Panc1 (cell line): ENCODE measurements around the gene TACR1. TPM values are rescaled to one million over a fixed set of nuclear protein-coding genes. Genes with fewer than 3 reads are reported as not detected.

ENCODE experiments used
- ATAC-seq: fragments of 200-7000 bp; cut with Tn5 transposase; 2 replicates; pipeline ENCODE4 v1.9.1; 2020; ENCODE audit warnings: mild to moderate bottlenecking, moderate library complexity
- BruUV-seq: library from RNA; stranded (reverse); fragments of 400-500 nt; replicated peaks from 2 replicates; lab custom pipeline; 2021; lab: Mats Ljungman, UMichigan
- CTCF ChIA-PET: fragments of 300-600 bp; sonication (Branson Sonifier 250); formaldehyde crosslinking; loops from one replicate; lab custom pipeline; 2022; ENCODE audit warnings: antibody characterized with exemption; lab: Charles Lee
- POLR2A ChIA-PET: fragments of 300-600 bp; sonication (Branson Sonifier 250); formaldehyde crosslinking; loops from one replicate; lab custom pipeline; 2022; ENCODE audit warnings: antibody characterized with exemption; lab: Charles Lee
- DNase-seq: peaks from one replicate; pipeline ENCODE4 v3.0.0-alpha.2; 2010; ENCODE audit warnings: low read depth, low spot score
- H3K27ac ChIP-seq: 2 replicates; pipeline ENCODE4 v1.5.1; 2011; ENCODE audit warnings: mild to moderate bottlenecking, low read length, inconsistent platforms
- H3K27me3 ChIP-seq: fragments of 200-500 bp; sonication (Bioruptor generic); 2 replicates; pipeline ENCODE4 v1.6.0; 2014; ENCODE audit warnings: low read length, inconsistent platforms; ENCODE audit not compliant: control insufficient read depth, insufficient read depth
- H3K36me3 ChIP-seq: fragments of 200-500 bp; sonication (Bioruptor generic); 2 replicates; pipeline ENCODE4 v1.5.1; 2014; ENCODE audit warnings: inconsistent platforms, mild to moderate bottlenecking, low read length, moderate library complexity; ENCODE audit not compliant: control insufficient read depth, insufficient read depth
- H3K4me1 ChIP-seq: 2 replicates; pipeline ENCODE4 v1.5.1; 2011; ENCODE audit warnings: inconsistent platforms, mild to moderate bottlenecking, low read length, moderate library complexity; ENCODE audit not compliant: control insufficient read depth, insufficient read depth
- H3K4me3 ChIP-seq, 2 experiments: 2 replicates each; pipeline ENCODE4 v1.5.1; 2011 to 2012; ENCODE audit warnings: low read depth in 2 of 2, low read length in 2 of 2, mild to moderate bottlenecking in 2 of 2, inconsistent platforms in 1 of 2, moderate library complexity in 1 of 2
- H3K9me3 ChIP-seq: fragments of 200-500 bp; sonication (Bioruptor generic); 2 replicates; pipeline ENCODE4 v1.5.1; 2014; ENCODE audit warnings: low read depth, mild to moderate bottlenecking, inconsistent platforms, low read length, moderate library complexity; ENCODE audit not compliant: control insufficient read depth, insufficient read depth
- POLR2AphosphoS5 ChIP-seq: IDR thresholded peaks from 2 replicates; pipeline ENCODE4 v1.6.1; 2012; ENCODE audit warnings: mild to moderate bottlenecking, low read depth, low read length, moderate library complexity
- SIN3A ChIP-seq: IDR thresholded peaks from 2 replicates; pipeline ENCODE4 v1.6.1; 2012; ENCODE audit warnings: low read depth, mild to moderate bottlenecking, low read length, moderate library complexity, borderline replicate concordance; ENCODE audit not compliant: insufficient read depth
- TCF7L2 ChIP-seq: IDR thresholded peaks from 2 replicates; pipeline ENCODE4 v1.6.1; 2011; ENCODE audit warnings: mild to moderate bottlenecking, low read depth, low read length, inconsistent platforms
- in situ Hi-C: cut with HindIII; loops from 2 replicates; pipeline ENCODE4 v1.10.0; 2016; ENCODE audit warnings: low sequenced_read_pairs, low pct_unique_long_range_greater_than_20kb
- intact Hi-C: fragments of 100-400 bp; cut with micrococcal nuclease; formaldehyde crosslinking; loops from one replicate; pipeline ENCODE4 v1.10.0; 2022; ENCODE audit not compliant: unreplicated experiment
- total RNA-seq: library from RNA; stranded (reverse); gene quantifications from one replicate; pipeline ENCODE4 v1.2.1, GENCODE V29; 2021; ENCODE audit not compliant: unreplicated experiment
- TF ChIP-seq, protein P1 (sequence below), 2 experiments: IDR thresholded peaks; 2 replicates each; pipeline ENCODE4 v1.6.1; 2011 to 2012; ENCODE audit warnings: low read depth in 2 of 2, control low read depth in 1 of 2, low read length in 1 of 2, mild to moderate bottlenecking in 1 of 2, moderate library complexity in 1 of 2; ENCODE audit not compliant: insufficient read depth in 1 of 2
- TF ChIP-seq, protein P2 (sequence below): fragments of 450-650 bp; IDR thresholded peaks from 2 replicates; pipeline ENCODE4 v1.5.1; 2017; ENCODE audit warnings: mild to moderate bottlenecking

Gene TACR1
- total RNA-seq, 1 experiment from 2014 or later, result not detected

DNA sequence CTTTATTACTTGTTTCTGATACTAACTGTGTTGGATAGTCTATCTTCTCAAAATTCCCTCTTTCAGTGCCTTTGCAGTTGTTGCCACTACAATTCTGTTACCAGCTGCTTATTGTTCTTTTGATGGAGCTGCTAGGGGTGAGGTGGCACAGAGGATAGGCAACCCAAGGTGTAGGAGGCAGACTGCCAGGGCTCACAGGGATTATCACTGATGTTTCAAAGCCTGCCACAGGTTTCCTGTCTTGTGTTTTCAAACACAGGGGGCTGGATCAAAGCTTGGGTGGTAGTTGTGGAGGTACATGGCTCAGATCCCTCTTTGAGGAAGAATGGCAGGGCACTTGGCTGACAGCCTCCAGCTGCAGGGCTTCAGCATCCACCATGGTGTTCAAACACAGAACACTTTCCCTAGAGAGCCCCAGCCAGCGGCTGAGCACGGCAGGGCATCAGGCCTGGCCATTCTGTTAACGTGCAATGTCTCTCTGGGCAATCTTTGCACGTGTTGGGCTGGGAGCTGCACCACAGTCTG is 153.7 kb downstream of the TACR1 start:
- intact Hi-C loops (no loop called here), in situ Hi-C loops (no loop called here)
- H3K4me1 ChIP-seq, result no peaks in the 10 kb centered on the region
- ChIA-PET POLR2A (no interaction called here), CTCF (no interaction called here)
- no peak for TF ChIP-seq POLR2AphosphoS5
- TF ChIP-seq, protein P1, sequence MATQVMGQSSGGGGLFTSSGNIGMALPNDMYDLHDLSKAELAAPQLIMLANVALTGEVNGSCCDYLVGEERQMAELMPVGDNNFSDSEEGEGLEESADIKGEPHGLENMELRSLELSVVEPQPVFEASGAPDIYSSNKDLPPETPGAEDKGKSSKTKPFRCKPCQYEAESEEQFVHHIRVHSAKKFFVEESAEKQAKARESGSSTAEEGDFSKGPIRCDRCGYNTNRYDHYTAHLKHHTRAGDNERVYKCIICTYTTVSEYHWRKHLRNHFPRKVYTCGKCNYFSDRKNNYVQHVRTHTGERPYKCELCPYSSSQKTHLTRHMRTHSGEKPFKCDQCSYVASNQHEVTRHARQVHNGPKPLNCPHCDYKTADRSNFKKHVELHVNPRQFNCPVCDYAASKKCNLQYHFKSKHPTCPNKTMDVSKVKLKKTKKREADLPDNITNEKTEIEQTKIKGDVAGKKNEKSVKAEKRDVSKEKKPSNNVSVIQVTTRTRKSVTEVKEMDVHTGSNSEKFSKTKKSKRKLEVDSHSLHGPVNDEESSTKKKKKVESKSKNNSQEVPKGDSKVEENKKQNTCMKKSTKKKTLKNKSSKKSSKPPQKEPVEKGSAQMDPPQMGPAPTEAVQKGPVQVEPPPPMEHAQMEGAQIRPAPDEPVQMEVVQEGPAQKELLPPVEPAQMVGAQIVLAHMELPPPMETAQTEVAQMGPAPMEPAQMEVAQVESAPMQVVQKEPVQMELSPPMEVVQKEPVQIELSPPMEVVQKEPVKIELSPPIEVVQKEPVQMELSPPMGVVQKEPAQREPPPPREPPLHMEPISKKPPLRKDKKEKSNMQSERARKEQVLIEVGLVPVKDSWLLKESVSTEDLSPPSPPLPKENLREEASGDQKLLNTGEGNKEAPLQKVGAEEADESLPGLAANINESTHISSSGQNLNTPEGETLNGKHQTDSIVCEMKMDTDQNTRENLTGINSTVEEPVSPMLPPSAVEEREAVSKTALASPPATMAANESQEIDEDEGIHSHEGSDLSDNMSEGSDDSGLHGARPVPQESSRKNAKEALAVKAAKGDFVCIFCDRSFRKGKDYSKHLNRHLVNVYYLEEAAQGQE (IDR thresholded peaks at IDR 0.05; ENCODE audit: insufficient read depth in 1 of 2, low read depth in 2 of 2, low read length in 1 of 2), result no peak
- no peak for TF ChIP-seq SIN3A
- TF ChIP-seq, protein P2, sequence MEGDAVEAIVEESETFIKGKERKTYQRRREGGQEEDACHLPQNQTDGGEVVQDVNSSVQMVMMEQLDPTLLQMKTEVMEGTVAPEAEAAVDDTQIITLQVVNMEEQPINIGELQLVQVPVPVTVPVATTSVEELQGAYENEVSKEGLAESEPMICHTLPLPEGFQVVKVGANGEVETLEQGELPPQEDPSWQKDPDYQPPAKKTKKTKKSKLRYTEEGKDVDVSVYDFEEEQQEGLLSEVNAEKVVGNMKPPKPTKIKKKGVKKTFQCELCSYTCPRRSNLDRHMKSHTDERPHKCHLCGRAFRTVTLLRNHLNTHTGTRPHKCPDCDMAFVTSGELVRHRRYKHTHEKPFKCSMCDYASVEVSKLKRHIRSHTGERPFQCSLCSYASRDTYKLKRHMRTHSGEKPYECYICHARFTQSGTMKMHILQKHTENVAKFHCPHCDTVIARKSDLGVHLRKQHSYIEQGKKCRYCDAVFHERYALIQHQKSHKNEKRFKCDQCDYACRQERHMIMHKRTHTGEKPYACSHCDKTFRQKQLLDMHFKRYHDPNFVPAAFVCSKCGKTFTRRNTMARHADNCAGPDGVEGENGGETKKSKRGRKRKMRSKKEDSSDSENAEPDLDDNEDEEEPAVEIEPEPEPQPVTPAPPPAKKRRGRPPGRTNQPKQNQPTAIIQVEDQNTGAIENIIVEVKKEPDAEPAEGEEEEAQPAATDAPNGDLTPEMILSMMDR, result no peak
- TF ChIP-seq TCF7L2, result no peak
- no peak for ATAC-seq
- H3K27me3 ChIP-seq, result no peaks in the 10 kb centered on the region
- no peak overlapping the region for H3K4me3 ChIP-seq
- H3K36me3 ChIP-seq, result no peaks in the 10 kb centered on the region
- DNase-seq, result no peak
- H3K9me3 ChIP-seq, result no peaks in the 10 kb centered on the region
- BruUV-seq, result no TSS peak
- no peak overlapping the region for H3K27ac ChIP-seq

DNA sequence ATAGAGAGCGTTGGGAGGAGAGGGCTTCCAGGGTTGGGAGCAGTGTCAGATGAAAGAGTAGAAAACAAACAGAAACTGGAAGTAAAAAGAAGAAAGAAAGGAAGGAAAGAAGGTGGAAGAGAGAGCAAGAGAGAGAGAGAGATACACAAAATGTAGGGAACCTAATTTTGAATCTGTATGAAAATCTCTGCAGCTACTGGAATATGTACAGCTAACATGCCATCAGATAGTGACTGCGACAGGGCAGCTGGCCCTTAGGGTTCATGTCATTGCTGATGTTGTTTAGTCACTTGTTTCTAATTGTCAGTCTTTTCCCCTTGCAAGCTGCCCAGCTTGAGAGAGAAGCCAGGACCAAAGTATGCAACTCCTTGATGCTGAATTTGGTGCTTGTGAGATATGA is 155.0 kb downstream of the TACR1 start:
- Histone ChIP-seq H3K4me1 (no peaks in the 10 kb centered on the region), H3K9me3 (no peaks in the 10 kb centered on the region), H3K27ac (no peak overlapping the region), H3K36me3 (no peaks in the 10 kb centered on the region), H3K27me3 (no peaks in the 10 kb centered on the region), H3K4me3 (no peak overlapping the region)
- intact Hi-C loops (no loop called here), in situ Hi-C loops (no loop called here)
- ChIA-PET POLR2A (no interaction called here), CTCF (no interaction called here)
- no TSS peak for BruUV-seq
- no peak for ATAC-seq
- DNase-seq, result no peak
- TF ChIP-seq, protein P1 (IDR thresholded peaks at IDR 0.05; ENCODE audit: insufficient read depth in 1 of 2, low read depth in 2 of 2, low read length in 1 of 2), result no peak
- TF ChIP-seq TCF7L2, result no peak
- no peak for TF ChIP-seq SIN3A
- no peak for TF ChIP-seq POLR2AphosphoS5
- TF ChIP-seq, protein P2, result no peak
